ENCODE results near the gene COQ3.

DNA sequence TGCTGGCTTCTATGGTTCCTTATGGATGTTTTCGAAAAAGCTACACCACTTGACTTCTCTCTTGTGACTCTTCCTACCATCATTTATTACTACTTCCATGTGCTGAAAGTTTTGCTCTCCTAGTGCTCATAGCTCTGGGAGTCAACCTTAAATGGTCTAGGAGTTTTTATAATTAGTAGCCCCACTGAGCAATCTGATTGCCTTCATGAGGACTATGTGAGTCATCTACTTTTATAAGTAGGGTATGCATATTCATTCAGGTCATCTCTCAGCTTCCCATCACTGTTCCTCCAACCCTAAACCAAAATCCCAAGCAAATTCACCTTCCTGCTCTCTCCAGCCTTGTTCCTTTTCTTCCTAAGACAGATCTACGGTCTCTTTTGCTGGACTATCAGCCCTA, 27.1 kb downstream of the COQ3 start:
- TF ChIP-seq CTCF (IDR thresholded peaks at IDR 0.05): no peak
- no peak for TF ChIP-seq POLR2A (IDR thresholded peaks at IDR 0.05)
